AG04450 (cell line): ENCODE results near the gene ZIC4. TPM values are rescaled to one million over a fixed set of nuclear protein-coding genes. Genes with fewer than 3 reads are reported as not detected.

Experiments
- CTCF ChIA-PET: fragments of 300-600, 350-600 bp; formaldehyde crosslinking; extraction: SDS; loops from one replicate; lab custom pipeline; 2022; ENCODE audit warnings: antibody characterized with exemption, inconsistent platforms; lab: Charles Lee
- POLR2A ChIA-PET: fragments of 350-600 bp; formaldehyde crosslinking; extraction: SDS; loops from one replicate; lab custom pipeline; 2021; ENCODE audit warnings: antibody characterized with exemption, inconsistent platforms; lab: Yijun Ruan, JAX
- DNase-seq: peaks from one replicate; pipeline ENCODE4 v3.0.0-alpha.2; 2011; ENCODE audit warnings: low read depth, low spot score
- H3K27ac ChIP-seq: one replicate; pipeline ENCODE4 v1.5.1; 2012; ENCODE audit warnings: low read depth, low read length, control low read depth
- H3K27me3 ChIP-seq: one replicate; pipeline ENCODE4 v1.6.0; 2012; ENCODE audit warnings: low read length; ENCODE audit not compliant: control insufficient read depth, insufficient read depth
- H3K4me3 ChIP-seq: 2 replicates; pipeline ENCODE4 v1.5.1; 2011; ENCODE audit warnings: mild to moderate bottlenecking, low read depth, low read length, control low read depth
- H3K9me3 ChIP-seq: 2 replicates; pipeline ENCODE4 v1.5.1; 2012; ENCODE audit warnings: low read length; ENCODE audit not compliant: control insufficient read depth, insufficient read depth
- polyA plus RNA-seq: library from polyadenylated mRNA; depleted of rRNA; stranded (reverse); fragments of >200 nt; gene quantifications from 2 replicates; pipeline ENCODE4 v1.2.3, GENCODE V29; 2011
- TF ChIP-seq, protein P1 (sequence below): IDR thresholded peaks from 2 replicates; pipeline ENCODE4 v1.5.1; 2011; ENCODE audit warnings: low read depth, low read length, control low read depth, inconsistent platforms

Gene ZIC4
- polyA plus RNA-seq, 1 experiment, result not detected

DNA sequence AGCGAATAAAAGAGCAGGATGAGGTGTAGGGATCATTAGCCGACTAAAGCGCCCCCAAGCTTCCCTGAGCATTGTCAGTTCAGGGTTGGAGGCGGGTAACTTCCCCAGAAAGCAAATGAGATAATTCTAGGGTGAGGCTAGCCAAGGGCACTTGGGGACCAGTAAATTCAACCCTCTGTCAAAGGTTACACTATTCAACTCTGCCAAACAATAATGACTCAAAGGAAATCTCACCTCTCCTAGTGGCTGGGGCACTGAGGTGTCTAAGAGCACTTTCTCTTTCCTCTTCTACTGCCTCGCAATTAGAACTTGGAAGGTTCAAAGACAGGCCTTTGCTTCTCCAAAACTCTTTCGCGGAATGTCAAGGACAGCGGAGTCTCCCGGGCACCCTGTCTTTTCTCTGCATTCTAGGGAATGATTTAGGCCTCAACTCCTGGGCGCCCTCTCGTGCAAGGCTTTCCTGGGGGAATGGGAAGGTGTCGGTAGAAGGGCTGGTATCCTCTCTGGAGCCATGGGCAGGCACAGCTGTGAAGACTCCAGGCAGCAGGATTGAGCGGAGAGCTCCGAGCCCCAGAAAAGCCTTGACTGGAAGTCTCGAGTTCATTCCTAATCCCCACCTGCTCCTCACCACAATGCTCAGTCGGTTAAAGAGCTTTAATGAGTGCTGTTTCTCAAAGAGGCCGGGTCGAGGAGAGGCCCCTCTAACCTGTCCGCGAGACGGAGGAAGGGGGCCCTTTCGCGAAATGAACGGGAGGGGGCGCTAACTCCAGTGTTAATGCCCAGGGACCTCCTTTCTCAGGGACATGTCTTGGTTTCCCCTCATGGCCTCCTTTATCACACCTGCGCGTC is 21.9 kb downstream of the ZIC4 start:
- Histone ChIP-seq H3K9me3 (peaks cover 9% of the 10 kb centered on the region; the same call in 1 of the 2 replicates), H3K27ac (no peak overlapping the region), H3K4me3 (no peak overlapping the region), H3K27me3 (peaks cover 95% of the 10 kb centered on the region)
- TF ChIP-seq, protein P1, sequence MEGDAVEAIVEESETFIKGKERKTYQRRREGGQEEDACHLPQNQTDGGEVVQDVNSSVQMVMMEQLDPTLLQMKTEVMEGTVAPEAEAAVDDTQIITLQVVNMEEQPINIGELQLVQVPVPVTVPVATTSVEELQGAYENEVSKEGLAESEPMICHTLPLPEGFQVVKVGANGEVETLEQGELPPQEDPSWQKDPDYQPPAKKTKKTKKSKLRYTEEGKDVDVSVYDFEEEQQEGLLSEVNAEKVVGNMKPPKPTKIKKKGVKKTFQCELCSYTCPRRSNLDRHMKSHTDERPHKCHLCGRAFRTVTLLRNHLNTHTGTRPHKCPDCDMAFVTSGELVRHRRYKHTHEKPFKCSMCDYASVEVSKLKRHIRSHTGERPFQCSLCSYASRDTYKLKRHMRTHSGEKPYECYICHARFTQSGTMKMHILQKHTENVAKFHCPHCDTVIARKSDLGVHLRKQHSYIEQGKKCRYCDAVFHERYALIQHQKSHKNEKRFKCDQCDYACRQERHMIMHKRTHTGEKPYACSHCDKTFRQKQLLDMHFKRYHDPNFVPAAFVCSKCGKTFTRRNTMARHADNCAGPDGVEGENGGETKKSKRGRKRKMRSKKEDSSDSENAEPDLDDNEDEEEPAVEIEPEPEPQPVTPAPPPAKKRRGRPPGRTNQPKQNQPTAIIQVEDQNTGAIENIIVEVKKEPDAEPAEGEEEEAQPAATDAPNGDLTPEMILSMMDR, result no peak
- CTCF ChIA-PET, result interaction anchor here (1.0 kb wide), 1 partner anchor 12 kb away, joined by 3 read pairs; no protein-coding TSS in a partner anchor
- POLR2A ChIA-PET, result no interaction called here
- DNase-seq, result no peak

DNA sequence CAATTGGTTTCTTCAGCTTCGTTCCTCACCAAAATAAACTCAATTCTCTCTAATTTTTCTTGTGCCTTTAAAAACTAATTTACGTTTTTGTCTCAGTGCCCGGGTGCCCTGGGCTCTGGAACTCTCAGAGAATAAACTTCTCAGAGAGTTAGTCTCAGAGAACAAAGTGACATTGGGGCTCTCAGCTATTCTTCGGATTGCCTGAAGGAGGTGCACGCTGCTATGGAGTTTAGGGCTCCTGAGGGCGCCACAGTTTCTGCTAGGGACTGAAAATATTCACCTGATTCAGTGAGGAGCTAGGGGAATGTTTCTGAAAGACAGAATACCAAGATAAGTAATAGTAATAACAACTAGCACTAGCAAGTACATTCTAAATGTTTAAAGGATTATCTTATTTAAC is 22.7 kb downstream of the ZIC4 start:
- POLR2A ChIA-PET, result no interaction called here
- peaks cover 95% of the 10 kb centered on the region for H3K27me3 ChIP-seq
- CTCF ChIA-PET, result no interaction called here
- peaks cover 6% of the 10 kb centered on the region; the same call in 1 of the 2 replicates for H3K9me3 ChIP-seq
- H3K27ac ChIP-seq, result no peak overlapping the region
- no peak for DNase-seq
- no peak overlapping the region for H3K4me3 ChIP-seq
- TF ChIP-seq, protein P1, result 0 out of 2 replicates have a peak, but pooled peaks have one; percentile 17

DNA sequence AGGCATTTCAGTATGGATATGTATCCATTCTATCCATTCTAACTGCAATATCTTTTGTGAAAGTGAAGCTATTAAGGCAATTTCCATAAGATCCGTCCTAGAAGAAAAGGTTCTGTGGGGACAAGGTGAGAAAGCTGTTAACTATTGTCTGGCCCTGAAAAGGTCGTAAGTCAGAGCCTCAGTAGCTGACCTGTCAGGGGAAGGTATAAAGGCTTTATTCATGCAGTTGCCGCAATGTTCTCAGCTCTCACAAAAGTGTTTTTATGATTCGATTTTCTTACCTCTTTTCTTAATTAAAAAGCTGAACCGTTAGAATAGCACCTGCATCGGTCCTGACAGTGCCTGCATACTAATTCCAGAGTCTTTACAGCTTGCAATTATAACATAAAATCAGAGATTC is 24.7 kb downstream of the ZIC4 start:
- CTCF ChIA-PET, result no interaction called here
- peaks cover 92% of the 10 kb centered on the region for H3K27me3 ChIP-seq

DNA sequence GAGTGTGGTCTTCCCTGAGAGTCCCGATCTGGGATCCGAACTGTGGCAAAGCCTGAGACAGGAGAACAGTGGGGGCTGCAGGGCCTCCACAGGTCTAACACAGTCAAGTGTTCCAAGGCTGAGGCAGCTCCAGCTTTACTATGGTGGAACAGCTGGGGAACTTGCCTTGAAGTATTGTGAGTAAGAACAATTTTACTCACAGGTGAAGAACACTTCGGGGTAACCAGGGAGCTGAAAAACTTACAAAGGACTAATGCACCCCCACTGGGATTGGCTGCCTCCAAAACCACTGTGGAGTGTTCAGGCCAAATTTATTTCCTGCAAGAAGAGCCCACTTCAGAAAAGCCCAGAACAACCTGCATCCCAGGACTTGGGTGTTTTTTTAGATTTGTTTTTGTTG is 25.4 kb downstream of the ZIC4 start:
- Histone ChIP-seq H3K27ac (no peak overlapping the region), H3K9me3 (peaks cover 10% of the 10 kb centered on the region; the same call in 1 of the 2 replicates), H3K4me3 (no peak overlapping the region), H3K27me3 (peaks cover 90% of the 10 kb centered on the region)
- ChIA-PET POLR2A (no interaction called here), CTCF (no interaction called here)
- DNase-seq, result no peak
- TF ChIP-seq, protein P1, result no peak

More for the DNA sequence above, 24.7 kb downstream of the ZIC4 start:
- Histone ChIP-seq H3K4me3 (no peak overlapping the region), H3K9me3 (peaks cover 10% of the 10 kb centered on the region; the same call in 1 of the 2 replicates), H3K27ac (no peak overlapping the region)
- DNase-seq, result no peak
- POLR2A ChIA-PET, result no interaction called here
- TF ChIP-seq, protein P1, result no peak

DNA sequence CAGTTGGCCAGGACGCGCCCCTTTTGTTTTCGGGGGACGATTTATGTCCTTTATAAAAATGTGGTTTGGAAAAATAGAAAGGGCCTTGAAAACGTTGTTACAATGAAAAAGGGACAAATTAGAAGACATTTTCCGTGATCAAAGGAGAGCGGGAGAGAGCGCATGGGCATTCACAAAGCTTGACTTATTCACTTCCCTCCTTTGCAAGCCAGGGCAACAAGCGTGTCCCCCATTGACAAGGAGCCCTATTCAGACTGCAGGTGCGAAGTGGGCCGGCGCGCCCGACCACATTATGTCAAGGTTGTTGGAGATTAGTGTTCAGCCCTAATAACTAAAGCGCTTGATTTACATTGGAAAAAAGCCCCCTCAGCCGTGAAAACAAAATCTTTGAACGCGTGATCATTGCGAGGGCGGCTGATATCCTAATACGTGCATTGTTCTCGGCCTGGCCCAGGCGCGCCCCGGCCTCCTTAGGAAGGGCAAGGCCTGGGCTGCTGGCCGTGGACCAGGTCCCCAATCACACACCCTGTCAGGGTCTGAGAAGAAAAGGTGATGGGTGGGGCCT is 25.9 kb downstream of the ZIC4 start:
- Histone ChIP-seq H3K27me3 (peaks cover 86% of the 10 kb centered on the region), H3K27ac (no peak overlapping the region), H3K4me3 (no peak overlapping the region), H3K9me3 (peaks cover 10% of the 10 kb centered on the region; the same call in 1 of the 2 replicates)
- CTCF ChIA-PET, result no interaction called here
- TF ChIP-seq, protein P1, result no peak
- POLR2A ChIA-PET, result no interaction called here
- no peak for DNase-seq
